Spinal cord (tissue), 10 donors: Measurements from ENCODE around the gene INHBE. TPM values are rescaled to one million over a fixed set of nuclear protein-coding genes. Genes with fewer than 3 reads are reported as not detected.

Source experiments
- DNase-seq, 6 donors: peaks; one replicate each; pipeline versions ENCODE4 v3.0.0 to v3.0.0-alpha.2; 2013 to 2015; ENCODE audit warnings: low spot score in 6 of 6, low read depth in 4 of 6
- H3K27ac ChIP-seq: one replicate; pipeline ENCODE4 v1.5.1; 2013; ENCODE audit warnings: low read depth, low read length, control low read depth
- H3K27me3 ChIP-seq: one replicate; pipeline ENCODE4 v1.6.1; 2013; ENCODE audit warnings: low read length; ENCODE audit not compliant: control insufficient read depth, insufficient read depth
- H3K36me3 ChIP-seq: one replicate; pipeline ENCODE4 v1.6.1; 2013; ENCODE audit warnings: low read length; ENCODE audit not compliant: control insufficient read depth, insufficient read depth
- H3K4me1 ChIP-seq: one replicate; pipeline ENCODE4 v1.6.1; 2013; ENCODE audit warnings: low read length; ENCODE audit not compliant: control insufficient read depth, insufficient read depth
- H3K4me3 ChIP-seq: one replicate; pipeline ENCODE4 v1.5.1; 2013; ENCODE audit warnings: low read depth, low read length, control low read depth
- H3K9me3 ChIP-seq: one replicate; pipeline ENCODE4 v1.6.1; 2013; ENCODE audit warnings: low read length; ENCODE audit not compliant: control insufficient read depth, insufficient read depth
- WGBS: methylation state at CpG from one replicate; pipeline ENCODE4 v1.1.5; 2013; ENCODE audit warnings: missing lambda C conversion rate; ENCODE audit not compliant: insufficient coverage; 5-methylcytosine and 5-hydroxymethylcytosine counted together
- polyA plus RNA-seq, 2 donors: library from polyadenylated mRNA; unstranded; fragments of 120-200 nt; gene quantifications; one replicate each; pipeline ENCODE4 v1.2.1, GENCODE V29; 2013; ENCODE audit not compliant: insufficient read length in 2 of 2
- total RNA-seq, 2 donors: library from RNA; depleted of rRNA in 1 of 2; stranded (reverse); fragments of 120-200 nt in 1 of 2; fragments of >200 nt in 1 of 2; gene quantifications; one replicate each; pipeline versions ENCODE4 v1.2.3 to v1.2.4, GENCODE V29; 2013 to 2014
- donor health status: healthy.

Gene INHBE
- total and polyA plus RNA-seq, 4 donors: 0.23 to 0.51 TPM; not detected in 2

GRCh38 chr12:57465747-57466505 is 10.8 kb downstream of the INHBE start:
- Histone ChIP-seq H3K4me1 (peaks cover 19% of the 10 kb centered on the region), H3K27me3 (peaks cover 18% of the 10 kb centered on the region), H3K9me3 (no peaks in the 10 kb centered on the region), H3K36me3 (peaks cover 14% of the 10 kb centered on the region), H3K27ac (no peak overlapping the region), H3K4me3 (no peak overlapping the region)
- WGBS: 82% methylated on average over 11 of the region's 14 CpGs
- DNase-seq: no peak

GRCh38 chr12:57467212-57467874 is 12.2 kb downstream of the INHBE start:
- H3K4me3 ChIP-seq: no peak overlapping the region
- no peaks in the 10 kb centered on the region for H3K9me3 ChIP-seq
- H3K4me1 ChIP-seq: peaks cover 6% of the 10 kb centered on the region
- DNase-seq: no peak
- H3K36me3 ChIP-seq: peaks cover 14% of the 10 kb centered on the region
- H3K27ac ChIP-seq: no peak overlapping the region
- 92% methylated on average over 12 of the region's 12 CpGs for WGBS
- H3K27me3 ChIP-seq: peaks cover 10% of the 10 kb centered on the region

- WGBS: 91% methylated on average over 10 of the region's 11 CpGs
- no peak overlapping the region for H3K4me3 ChIP-seq
- no peak overlapping the region for H3K27ac ChIP-seq
- H3K9me3 ChIP-seq: no peaks in the 10 kb centered on the region
- H3K27me3 ChIP-seq: peaks cover 11% of the 10 kb centered on the region
- H3K36me3 ChIP-seq: peaks cover 14% of the 10 kb centered on the region
- no peak for DNase-seq
- no peaks in the 10 kb centered on the region for H3K4me1 ChIP-seq
These were observed 12.8 kb downstream of the INHBE start for GRCh38 chr12:57467915-57468314.

- Histone ChIP-seq H3K27me3 (peaks cover 22% of the 10 kb centered on the region), H3K9me3 (no peaks in the 10 kb centered on the region), H3K4me1 (no peaks in the 10 kb centered on the region), H3K4me3 (no peak overlapping the region), H3K27ac (no peak overlapping the region), H3K36me3 (peaks cover 7% of the 10 kb centered on the region)
- 85% methylated on average over 6 of the region's 10 CpGs for WGBS
- DNase-seq: no peak
These were observed 14.4 kb downstream of the INHBE start for GRCh38 chr12:57469296-57470164.

GRCh38 chr12:57470286-57470969 is 15.3 kb downstream of the INHBE start:
- Histone ChIP-seq H3K27me3 (peaks cover 31% of the 10 kb centered on the region), H3K36me3 (peaks cover 7% of the 10 kb centered on the region), H3K27ac (no peak overlapping the region), H3K4me3 (no peak overlapping the region), H3K4me1 (peaks cover 8% of the 10 kb centered on the region), H3K9me3 (no peaks in the 10 kb centered on the region)
- 93% methylated on average over 12 of the region's 14 CpGs for WGBS
- DNase-seq: no peak

GRCh38 chr12:57470970-57471656 is 16.0 kb downstream of the INHBE start:
- Histone ChIP-seq H3K27ac (no peak overlapping the region), H3K27me3 (peaks cover 38% of the 10 kb centered on the region), H3K4me3 (no peak overlapping the region), H3K4me1 (peaks cover 15% of the 10 kb centered on the region), H3K36me3 (peaks cover 7% of the 10 kb centered on the region), H3K9me3 (no peaks in the 10 kb centered on the region)
- WGBS: 90% methylated on average over 2 of the region's 4 CpGs
- DNase-seq: no peak

- Histone ChIP-seq H3K9me3 (no peaks in the 10 kb centered on the region), H3K27me3 (peaks cover 43% of the 10 kb centered on the region), H3K27ac (no peak overlapping the region), H3K4me1 (peaks cover 21% of the 10 kb centered on the region), H3K36me3 (peaks cover 7% of the 10 kb centered on the region), H3K4me3 (no peak overlapping the region)
- 89% methylated on average over 3 of the region's 3 CpGs for WGBS
- no peak for DNase-seq
These were observed 16.6 kb downstream of the INHBE start for GRCh38 chr12:57471661-57472060.

- Histone ChIP-seq H3K36me3 (peaks cover 7% of the 10 kb centered on the region), H3K27ac (no peak overlapping the region), H3K9me3 (no peaks in the 10 kb centered on the region), H3K27me3 (peaks cover 50% of the 10 kb centered on the region), H3K4me1 (peaks cover 21% of the 10 kb centered on the region), H3K4me3 (no peak overlapping the region)
- DNase-seq: no peak
- WGBS: 80% methylated on average over 1 of the region's 3 CpGs
These were observed 17.3 kb downstream of the INHBE start for GRCh38 chr12:57472391-57472790.

GRCh38 chr12:57473392-57473791 is 18.3 kb downstream of the INHBE start:
- peaks cover 58% of the 10 kb centered on the region for H3K27me3 ChIP-seq
- 71% methylated on average over 1 of the region's 3 CpGs for WGBS
- no peak for DNase-seq
- peaks cover 7% of the 10 kb centered on the region for H3K36me3 ChIP-seq
- no peaks in the 10 kb centered on the region for H3K9me3 ChIP-seq
- H3K4me1 ChIP-seq: peaks cover 21% of the 10 kb centered on the region
- no peak overlapping the region for H3K4me3 ChIP-seq
- no peak overlapping the region for H3K27ac ChIP-seq
